Immature natural killer cell (primary cell): Measurements from ENCODE around the gene C11orf65. TPM values are rescaled to one million over a fixed set of nuclear protein-coding genes. Genes with fewer than 3 reads are reported as not detected.
A peak's percentile ranks its signal among the peaks of the same experiment; 100 is the strongest.
"Not testable (repeated sequence)": the region's sequence is repeated elsewhere in the genome, so short reads cannot be mapped to it uniquely, and the experiment has no call there.

Experiments
- DNase-seq, 3 donors: peaks; one replicate each; pipeline ENCODE4 v3.0.0; 2022; ENCODE audit warnings: mixed read lengths in 1 of 3
- H3K27ac Mint-ChIP-seq, 6 donors: one replicate each; pipeline ENCODE4 v1.8.0; 2020; ENCODE audit warnings: mixed read lengths in 6 of 6, mild to moderate bottlenecking in 5 of 6, inconsistent platforms in 4 of 6, moderate library complexity in 3 of 6
- H3K27me3 Mint-ChIP-seq, 3 donors: one replicate each; pipeline ENCODE4 v1.8.0; 2020 to 2021; ENCODE audit warnings: low read depth in 3 of 3, mild to moderate bottlenecking in 3 of 3, mixed read lengths in 3 of 3, moderate library complexity in 3 of 3, inconsistent platforms in 1 of 3
- H3K36me3 Mint-ChIP-seq, 3 donors: one replicate each; pipeline ENCODE4 v1.8.0; 2020; ENCODE audit warnings: mixed read lengths in 3 of 3, inconsistent platforms in 2 of 3, mild to moderate bottlenecking in 2 of 3
- H3K4me1 Mint-ChIP-seq, 2 donors: one replicate each; pipeline ENCODE4 v1.8.0; 2020; ENCODE audit warnings: inconsistent platforms in 2 of 2, mild to moderate bottlenecking in 2 of 2, mixed read lengths in 2 of 2, moderate library complexity in 1 of 2
- H3K4me3 Mint-ChIP-seq, 5 donors: one replicate each; pipeline ENCODE4 v1.8.0; 2020; ENCODE audit warnings: mild to moderate bottlenecking in 5 of 5, mixed read lengths in 5 of 5, inconsistent platforms in 3 of 5, moderate library complexity in 3 of 5
- H3K9me3 Mint-ChIP-seq, 6 donors: one replicate each; pipeline ENCODE4 v1.8.0; 2020; ENCODE audit warnings: mild to moderate bottlenecking in 6 of 6, mixed read lengths in 6 of 6, inconsistent platforms in 4 of 6, moderate library complexity in 3 of 6
- polyA plus RNA-seq, 3 donors: library from polyadenylated mRNA; unstranded; fragments of 300-500 nt; fragmentation: Illumina TruSeq; gene quantifications; one replicate each; pipeline ENCODE4 v1.2.3, GENCODE V29; 2021

The C11orf65 gene
- polyA plus RNA-seq, 3 donors from 2014 or later = 0.37 to 1.7 TPM; not detected in 1

GRCh38 chr11:108496643-108497256 lies 29.4 kb upstream of the C11orf65 start:
- Mint-ChIP-seq H3K9me3 (no peaks in the 10 kb centered on the region), H3K27me3 (peaks cover 5 to 8% (median 7%) of the 10 kb centered on the region in 3 donors)
- no peak for DNase-seq

GRCh38 chr11:108495326-108495725 lies 28.0 kb upstream of the C11orf65 start:
- H3K36me3 Mint-ChIP-seq = peaks cover 0 to 4% (median 3%) of the 10 kb centered on the region in 3 donors
- peak overlapping the region; percentile 24 to 99 (median 44) for H3K27ac Mint-ChIP-seq
- H3K4me1 Mint-ChIP-seq = peaks cover 15 to 33% of the 10 kb centered on the region in 2 donors
- no peak overlapping the region for H3K4me3 Mint-ChIP-seq
- H3K9me3 Mint-ChIP-seq = no peaks in the 10 kb centered on the region
- H3K27me3 Mint-ChIP-seq = peaks cover 5 to 8% (median 7%) of the 10 kb centered on the region in 3 donors
- DNase-seq = no peak

More at GRCh38 chr11:108496643-108497256, 29.4 kb upstream of the C11orf65 start:
- Mint-ChIP-seq H3K27ac (peak overlapping the region; percentile 98 to 100 (median 99)), H3K4me3 (peak overlapping the region; percentile 98 to 100 (median 99)), H3K4me1 (peaks cover 15 to 33% of the 10 kb centered on the region in 2 donors), H3K36me3 (peaks cover 0 to 3% (median 0%) of the 10 kb centered on the region in 3 donors)

- H3K36me3 Mint-ChIP-seq = peaks cover 3 to 7% (median 6%) of the 10 kb centered on the region in 3 donors
- no peak overlapping the region for H3K4me3 Mint-ChIP-seq
- no peaks in the 10 kb centered on the region for H3K9me3 Mint-ChIP-seq
- no peak for DNase-seq
- H3K27me3 Mint-ChIP-seq = peaks cover 5 to 7% (median 5%) of the 10 kb centered on the region in 3 donors
- peaks cover 13 to 27% of the 10 kb centered on the region in 2 donors for H3K4me1 Mint-ChIP-seq
- H3K27ac Mint-ChIP-seq = peak overlapping the region in 4 of 6 donors; percentile 16 to 55 (median 34)
Measured at GRCh38 chr11:108494182-108494581, 26.9 kb upstream of the C11orf65 start.

DNA sequence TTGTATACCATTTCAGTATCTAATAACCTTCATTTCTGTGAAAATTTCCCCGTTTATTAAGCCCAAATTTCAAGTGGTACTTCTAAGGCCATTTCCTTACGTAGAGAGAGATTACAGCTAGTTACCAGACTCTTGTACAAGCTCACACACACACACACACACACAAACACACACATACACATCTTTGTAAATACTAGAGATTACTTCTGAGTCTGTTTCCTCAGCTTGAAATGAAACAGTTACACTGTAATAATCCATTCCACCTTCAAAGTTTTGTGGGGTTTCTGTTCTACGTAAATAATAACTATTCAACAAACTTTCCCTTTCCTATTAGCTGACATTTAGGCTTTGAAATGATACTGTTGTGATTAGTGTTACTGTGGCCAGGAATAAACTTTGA lies 24.6 kb upstream of the C11orf65 start:
- Mint-ChIP-seq H3K36me3 (peaks cover 13 to 20% (median 18%) of the 10 kb centered on the region in 3 donors), H3K27ac (no peak overlapping the region), H3K4me1 (peaks cover 5 to 17% of the 10 kb centered on the region in 2 donors), H3K27me3 (peaks cover 0 to 6% (median 3%) of the 10 kb centered on the region in 3 donors), H3K9me3 (no peaks in the 10 kb centered on the region), H3K4me3 (no peak overlapping the region)
- no peak for DNase-seq

DNA sequence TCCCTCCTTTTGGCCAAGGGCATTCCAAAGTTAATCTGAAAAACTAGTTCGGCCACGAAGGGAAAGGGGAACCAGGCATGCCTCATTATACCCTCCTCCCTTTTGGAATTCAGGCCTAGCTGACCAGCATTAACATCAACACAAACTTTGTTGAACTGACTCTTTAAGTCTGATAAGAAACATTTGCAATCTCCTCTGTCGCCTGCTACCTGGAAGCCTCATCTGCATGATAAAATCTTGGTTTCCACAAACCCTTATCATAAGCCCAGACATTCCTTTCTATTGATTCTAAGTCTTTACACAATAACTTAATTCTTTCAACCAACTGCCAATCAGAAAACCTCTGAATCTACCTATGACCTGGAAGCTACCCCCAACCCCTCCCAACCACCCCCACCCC lies 19.5 kb upstream of the C11orf65 start:
- H3K9me3 Mint-ChIP-seq = no peaks in the 10 kb centered on the region
- no peak for DNase-seq
- no peak overlapping the region for H3K27ac Mint-ChIP-seq
- H3K27me3 Mint-ChIP-seq = peaks cover 0 to 4% (median 2%) of the 10 kb centered on the region in 3 donors
- no peak overlapping the region for H3K4me3 Mint-ChIP-seq
- H3K36me3 Mint-ChIP-seq = peaks cover 34 to 50% (median 47%) of the 10 kb centered on the region in 3 donors
- no peaks in the 10 kb centered on the region for H3K4me1 Mint-ChIP-seq

GRCh38 chr11:108486331-108486730 lies 19.0 kb upstream of the C11orf65 start:
- H3K27me3 Mint-ChIP-seq = peaks cover 0 to 4% (median 2%) of the 10 kb centered on the region in 3 donors
- H3K4me1 Mint-ChIP-seq = no peaks in the 10 kb centered on the region
- no peaks in the 10 kb centered on the region for H3K9me3 Mint-ChIP-seq
- H3K4me3 Mint-ChIP-seq = no peak overlapping the region
- H3K36me3 Mint-ChIP-seq = peaks cover 37 to 53% (median 52%) of the 10 kb centered on the region in 3 donors
- no peak for DNase-seq
- peak overlapping the region in 1 of 6 donors; percentile 35 for H3K27ac Mint-ChIP-seq

DNA sequence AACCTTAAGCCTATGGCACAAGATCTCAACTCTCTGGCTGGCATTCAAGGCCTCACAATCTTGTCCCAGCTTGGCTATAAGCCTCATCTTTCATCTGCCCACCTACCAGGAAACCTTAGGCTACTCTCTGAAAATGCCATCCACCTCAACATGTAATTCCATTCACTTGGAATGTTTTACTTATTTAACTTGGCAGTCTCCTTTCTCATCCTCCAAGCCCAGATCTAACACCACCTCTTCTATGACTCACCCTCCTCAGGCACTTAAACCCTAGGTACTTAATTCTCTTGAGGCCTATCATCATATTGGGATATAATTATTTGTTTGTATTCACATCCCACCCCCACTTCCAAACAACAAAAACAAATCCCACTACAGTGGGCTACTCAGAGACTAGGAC lies 15.8 kb upstream of the C11orf65 start:
- H3K4me3 Mint-ChIP-seq = no peak overlapping the region
- H3K36me3 Mint-ChIP-seq = peaks cover 31 to 49% (median 39%) of the 10 kb centered on the region in 3 donors
- no peaks in the 10 kb centered on the region for H3K4me1 Mint-ChIP-seq
- H3K9me3 Mint-ChIP-seq = no peaks in the 10 kb centered on the region
- no peak overlapping the region for H3K27ac Mint-ChIP-seq
- DNase-seq = no peak
- peaks cover 0 to under 1% (median 0%) of the 10 kb centered on the region in 3 donors for H3K27me3 Mint-ChIP-seq

- no peak for DNase-seq
- Mint-ChIP-seq H3K27me3 (peaks cover 0 to 2% (median 0%) of the 10 kb centered on the region in 3 donors), H3K36me3 (peaks cover 13 to 37% (median 32%) of the 10 kb centered on the region in 3 donors), H3K4me3 (no peak overlapping the region), H3K9me3 (no peaks in the 10 kb centered on the region), H3K4me1 (no peaks in the 10 kb centered on the region), H3K27ac (no peak overlapping the region)
Measured at GRCh38 chr11:108474664-108475463, 7.5 kb upstream of the C11orf65 start.

- no peaks in the 10 kb centered on the region for H3K9me3 Mint-ChIP-seq
- peaks cover 10 to 29% (median 28%) of the 10 kb centered on the region in 3 donors for H3K36me3 Mint-ChIP-seq
- DNase-seq = no peak
- H3K4me3 Mint-ChIP-seq = no peak overlapping the region
- H3K27me3 Mint-ChIP-seq = peaks cover 0 to 2% (median 0%) of the 10 kb centered on the region in 3 donors
- H3K27ac Mint-ChIP-seq = no peak overlapping the region
- peaks cover 0 to 8% of the 10 kb centered on the region in 2 donors for H3K4me1 Mint-ChIP-seq
Measured at GRCh38 chr11:108472681-108473080, 5.4 kb upstream of the C11orf65 start.

GRCh38 chr11:108468478-108468864 lies 1.1 kb upstream of the C11orf65 start:
- peaks cover 0 to 4% (median under 1%) of the 10 kb centered on the region in 3 donors for H3K36me3 Mint-ChIP-seq

DNA sequence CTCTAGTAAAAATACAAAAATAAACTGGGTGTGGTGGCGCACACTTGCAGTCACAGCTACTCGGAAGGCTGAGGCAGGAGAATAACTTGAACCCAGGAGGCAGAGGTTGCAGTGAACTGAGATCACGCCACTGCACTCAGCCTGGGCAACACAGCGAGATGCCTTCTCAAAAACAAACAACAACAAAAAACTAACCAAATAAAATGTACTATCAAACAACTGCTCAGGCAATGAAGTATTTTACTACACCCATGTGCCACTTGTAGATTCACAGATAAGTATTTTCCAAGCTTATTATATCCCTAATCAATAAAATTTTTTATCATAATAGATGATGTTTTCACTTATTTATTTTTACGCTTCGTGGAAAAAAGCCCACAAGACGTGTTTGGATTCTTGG lies 924 bp downstream of the C11orf65 start:
- Mint-ChIP-seq H3K27ac (peak overlapping the region; percentile 99 to 100 (median 100)), H3K4me3 (peak overlapping the region; percentile 97 to 100 (median 99)), H3K9me3 (no peaks in the 10 kb centered on the region), H3K4me1 (peaks cover 14 to 32% of the 10 kb centered on the region in 2 donors), H3K27me3 (peaks cover 3 to 11% (median 7%) of the 10 kb centered on the region in 3 donors), H3K36me3 (no peaks in the 10 kb centered on the region)
- DNase-seq = peak in 1 of 3 donors; percentile 3

More at GRCh38 chr11:108468478-108468864, 1.1 kb upstream of the C11orf65 start:
- Mint-ChIP-seq H3K4me3 (peak overlapping the region in 4 of 5 donors; percentile 97 to 100 (median 99)), H3K27me3 (peaks cover 3 to 11% (median 7%) of the 10 kb centered on the region in 3 donors), H3K27ac (peak overlapping the region; percentile 99 to 100 (median 100)), H3K9me3 (no peaks in the 10 kb centered on the region), H3K4me1 (peaks cover 14 to 32% of the 10 kb centered on the region in 2 donors)
- DNase-seq = no peak

DNA sequence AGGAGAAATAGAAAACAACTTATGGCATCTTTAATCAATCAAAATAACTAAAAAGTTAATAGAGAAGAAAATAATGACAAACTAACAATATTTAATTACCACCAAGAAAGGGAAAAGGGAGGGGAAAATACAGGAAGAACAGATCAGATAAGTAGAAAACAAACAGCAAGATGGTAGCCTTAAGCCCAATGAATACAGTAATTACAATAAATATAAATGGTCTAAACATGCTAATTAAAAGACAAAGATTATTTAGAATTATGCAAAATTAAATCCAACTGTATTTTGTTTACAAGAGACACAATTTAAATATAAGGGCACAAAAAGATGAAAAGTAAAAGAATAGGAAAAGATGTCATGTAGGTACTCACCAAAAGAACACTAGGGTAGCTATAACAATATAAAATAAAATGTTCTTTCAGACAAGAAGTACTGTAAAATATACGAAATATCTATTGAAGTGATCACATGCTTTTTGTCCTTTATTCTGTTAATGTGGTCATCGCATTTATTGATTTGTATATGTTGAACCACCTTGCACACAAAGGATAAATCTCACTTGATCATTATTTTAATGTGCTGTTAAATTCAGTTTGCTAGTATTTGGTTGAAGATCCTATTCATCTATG lies 14.0 kb downstream of the C11orf65 start:
- H3K9me3 Mint-ChIP-seq = peaks cover 14 to 28% (median 25%) of the 10 kb centered on the region in 6 donors
- no peak overlapping the region for H3K4me3 Mint-ChIP-seq
- H3K27ac Mint-ChIP-seq = no peak overlapping the region
- DNase-seq = no peak
- peaks cover 2 to 5% (median 4%) of the 10 kb centered on the region in 3 donors for H3K27me3 Mint-ChIP-seq
- peaks cover 10 to 18% (median 15%) of the 10 kb centered on the region in 3 donors for H3K36me3 Mint-ChIP-seq
- no peaks in the 10 kb centered on the region for H3K4me1 Mint-ChIP-seq

DNA sequence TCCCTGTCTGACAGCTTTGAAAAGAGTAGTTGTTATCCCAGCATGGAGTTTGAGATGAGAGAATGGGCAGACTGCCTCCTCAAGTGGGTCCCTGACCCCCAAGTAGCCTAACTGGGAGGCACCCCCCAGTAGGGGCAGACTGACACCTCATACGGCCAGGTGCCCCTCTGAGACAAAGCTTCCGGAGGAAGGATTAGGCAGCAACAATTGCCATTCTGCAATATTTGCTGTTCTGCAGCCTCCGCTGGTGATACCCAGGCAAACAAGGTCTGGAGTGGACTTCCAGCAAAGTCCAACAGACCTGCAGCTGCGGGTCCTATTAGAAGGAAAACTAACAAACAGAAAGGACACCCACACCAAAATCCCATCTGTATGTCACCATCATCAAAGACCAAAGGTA lies 25.9 kb downstream of the C11orf65 start:
- H3K27ac Mint-ChIP-seq, DNase-seq, H3K36me3 Mint-ChIP-seq, H3K4me3 Mint-ChIP-seq, H3K4me1 Mint-ChIP-seq: not testable (repeated sequence)
- Mint-ChIP-seq H3K9me3 (peaks cover 0 to 12% (median 4%) of the 10 kb centered on the region in 6 donors), H3K27me3 (peaks cover 3 to 14% (median 7%) of the 10 kb centered on the region in 3 donors)
